HUES6 (cell line): ENCODE data around the gene TFCP2.
"Not testable (repeated sequence)": the region's sequence is repeated elsewhere in the genome, so short reads cannot be mapped to it uniquely, and the experiment has no call there.

Experiments used
- H3K27ac ChIP-seq: 2 replicates; pipeline ENCODE4 v1.7.0; 2013; ENCODE audit warnings: low read depth, mild to moderate bottlenecking, low read length, inconsistent platforms
- H3K27me3 ChIP-seq: 2 replicates; pipeline ENCODE4 v1.6.1; 2013; ENCODE audit warnings: low read length; ENCODE audit not compliant: control insufficient read depth, insufficient read depth
- H3K36me3 ChIP-seq: 2 replicates; pipeline ENCODE4 v1.6.1; 2013; ENCODE audit warnings: low read length; ENCODE audit not compliant: control insufficient read depth, insufficient read depth
- H3K4me1 ChIP-seq: 2 replicates; pipeline ENCODE4 v1.6.1; 2013; ENCODE audit warnings: low read length; ENCODE audit not compliant: control insufficient read depth, insufficient read depth
- H3K4me3 ChIP-seq: 2 replicates; pipeline ENCODE4 v1.5.1; 2013; ENCODE audit warnings: low read depth, low read length
- H3K9ac ChIP-seq: one replicate; pipeline ENCODE4 v1.6.1; 2013; ENCODE audit warnings: mild to moderate bottlenecking, low read length
- H3K9me3 ChIP-seq: 2 replicates; pipeline ENCODE4 v1.6.1; 2013; ENCODE audit warnings: low read depth, low read length; ENCODE audit not compliant: control insufficient read depth, insufficient read depth

The TFCP2 gene, protein sequence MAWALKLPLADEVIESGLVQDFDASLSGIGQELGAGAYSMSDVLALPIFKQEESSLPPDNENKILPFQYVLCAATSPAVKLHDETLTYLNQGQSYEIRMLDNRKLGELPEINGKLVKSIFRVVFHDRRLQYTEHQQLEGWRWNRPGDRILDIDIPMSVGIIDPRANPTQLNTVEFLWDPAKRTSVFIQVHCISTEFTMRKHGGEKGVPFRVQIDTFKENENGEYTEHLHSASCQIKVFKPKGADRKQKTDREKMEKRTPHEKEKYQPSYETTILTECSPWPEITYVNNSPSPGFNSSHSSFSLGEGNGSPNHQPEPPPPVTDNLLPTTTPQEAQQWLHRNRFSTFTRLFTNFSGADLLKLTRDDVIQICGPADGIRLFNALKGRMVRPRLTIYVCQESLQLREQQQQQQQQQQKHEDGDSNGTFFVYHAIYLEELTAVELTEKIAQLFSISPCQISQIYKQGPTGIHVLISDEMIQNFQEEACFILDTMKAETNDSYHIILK

DNA sequence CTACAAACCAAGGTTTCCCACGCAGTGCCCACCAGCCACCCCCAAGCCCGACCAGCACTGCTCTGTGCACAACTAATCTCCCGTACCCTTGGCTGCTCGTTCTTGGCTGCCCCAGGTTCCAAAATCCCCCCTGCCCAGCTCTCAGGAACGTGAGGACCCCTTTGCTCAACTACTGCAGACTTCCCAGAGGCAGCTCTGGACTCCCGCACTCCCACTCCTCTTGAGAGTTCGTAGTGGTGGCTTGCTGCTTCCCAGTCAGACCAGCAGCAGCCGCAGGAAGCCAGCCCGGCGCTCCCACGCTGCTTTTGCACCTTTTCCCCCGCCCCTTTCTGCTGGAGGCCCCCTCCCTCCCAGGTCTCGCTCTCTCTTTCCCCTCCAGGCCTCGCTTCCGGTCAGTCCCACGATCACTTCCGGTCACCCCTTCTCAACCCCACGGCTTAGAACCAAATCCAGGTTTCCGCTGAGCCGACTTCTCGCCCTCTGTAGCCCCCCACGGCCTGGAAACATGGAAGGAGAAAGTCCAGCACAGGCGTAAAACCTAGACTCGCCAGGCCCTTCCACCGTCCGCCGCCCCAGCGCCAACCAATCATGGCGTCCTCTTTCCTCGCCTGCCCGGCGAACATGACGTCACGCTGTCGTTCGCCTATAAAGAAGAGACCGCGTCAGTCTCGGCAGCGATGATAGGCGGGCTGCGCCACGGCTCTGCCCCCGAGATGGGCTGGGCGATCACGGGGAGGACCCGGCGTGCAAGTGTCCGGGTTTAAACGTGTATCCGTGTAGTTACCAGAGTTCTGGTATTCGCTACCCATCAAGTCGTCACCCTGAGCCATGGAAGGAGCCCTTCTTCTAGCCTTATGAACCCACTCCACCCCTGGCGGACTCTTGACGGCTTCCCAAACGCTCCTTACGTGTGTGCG, at the start of gene TFCP2:
Gene TFCP2, minus strand, starts transcription at position 621 of the 917 bp plus-strand sequence. CDS start 713 bp downstream, outside the sequence.
- Histone ChIP-seq H3K36me3 (no peaks in the 10 kb centered on the region), H3K4me1 (no peaks in the 10 kb centered on the region), H3K27me3 (no peaks in the 10 kb centered on the region), H3K4me3 (peak within 1 kb of the TSS; percentile 77), H3K9ac (peak within 1 kb of the TSS; percentile 95), H3K9me3 (no peaks in the 10 kb centered on the region), H3K27ac (peak within 1 kb of the TSS; percentile 97)

DNA sequence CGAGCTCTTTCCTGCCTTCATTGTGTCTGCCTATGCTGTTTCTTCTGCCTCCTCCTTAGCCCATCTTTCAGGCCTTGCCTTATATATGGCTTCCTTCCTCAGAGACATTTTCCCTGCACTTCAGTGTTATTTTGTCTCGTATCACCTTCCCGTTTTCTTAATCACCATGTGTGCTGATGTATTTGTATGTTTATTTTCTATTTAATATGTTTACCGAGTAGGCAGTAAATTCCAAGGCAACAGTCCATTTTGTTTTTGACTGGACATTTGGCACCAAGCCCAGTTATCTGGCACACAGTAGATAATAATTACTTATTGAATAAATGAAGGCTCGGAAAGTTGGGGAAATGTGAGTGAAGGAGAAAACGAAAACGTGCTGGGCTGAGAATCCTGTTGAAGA, 49.5 kb upstream of the TFCP2 start:
- Histone ChIP-seq H3K27me3 (no peaks in the 10 kb centered on the region), H3K36me3 (no peaks in the 10 kb centered on the region; the same call in 1 of the 2 replicates), H3K4me3 (no peak overlapping the region), H3K9me3 (no peaks in the 10 kb centered on the region), H3K4me1 (peaks cover 20% of the 10 kb centered on the region), H3K27ac (no peak overlapping the region), H3K9ac (no peak overlapping the region)

DNA sequence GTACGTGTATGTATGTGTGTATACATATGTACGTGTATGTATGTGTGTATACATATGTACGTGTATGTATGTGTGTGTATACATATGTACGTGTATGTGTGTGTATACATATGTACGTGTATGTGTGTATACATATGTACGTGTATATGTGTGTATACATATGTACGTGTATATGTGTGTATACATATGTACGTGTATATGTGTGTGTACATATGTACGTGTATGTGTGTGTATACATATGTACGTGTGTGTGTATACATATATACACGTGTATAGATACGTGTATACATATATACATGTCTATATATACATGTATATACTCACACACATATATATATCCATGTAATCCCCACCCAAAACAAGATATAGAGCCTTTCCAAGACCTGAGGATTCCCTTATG, 46.9 kb upstream of the TFCP2 start:
- H3K36me3 ChIP-seq, H3K27ac ChIP-seq, H3K9me3 ChIP-seq, H3K27me3 ChIP-seq: not testable (repeated sequence)
- H3K4me1 ChIP-seq: peaks cover 25% of the 10 kb centered on the region
- peak overlapping the region; percentile 9 for H3K9ac ChIP-seq
- H3K4me3 ChIP-seq: peak overlapping the region; percentile 62; the same call in 1 of the 2 replicates

DNA sequence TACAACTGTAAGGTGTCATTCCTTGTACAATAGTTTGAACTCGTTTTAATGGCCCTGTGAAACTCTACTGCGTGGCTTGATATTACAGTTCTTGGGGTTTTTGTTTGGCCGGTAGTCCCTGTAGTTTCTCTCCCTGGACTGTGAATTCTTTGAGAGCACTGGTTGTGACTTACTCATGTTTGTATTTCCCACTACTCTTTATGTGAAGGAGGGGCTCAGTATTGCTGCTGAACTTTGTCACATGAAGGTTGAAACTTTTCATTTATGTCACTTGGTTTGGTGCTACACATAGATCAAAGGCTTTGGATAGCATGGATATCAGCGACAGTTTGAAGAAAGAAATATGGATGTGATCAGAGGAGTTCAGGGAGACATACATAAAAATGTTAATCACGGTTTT, 46.4 kb upstream of the TFCP2 start:
- Histone ChIP-seq H3K9ac (no peak overlapping the region), H3K36me3 (no peaks in the 10 kb centered on the region), H3K27ac (no peak overlapping the region), H3K4me3 (peak overlapping the region; percentile 62), H3K9me3 (no peaks in the 10 kb centered on the region), H3K27me3 (no peaks in the 10 kb centered on the region), H3K4me1 (peaks cover 25% of the 10 kb centered on the region)

DNA sequence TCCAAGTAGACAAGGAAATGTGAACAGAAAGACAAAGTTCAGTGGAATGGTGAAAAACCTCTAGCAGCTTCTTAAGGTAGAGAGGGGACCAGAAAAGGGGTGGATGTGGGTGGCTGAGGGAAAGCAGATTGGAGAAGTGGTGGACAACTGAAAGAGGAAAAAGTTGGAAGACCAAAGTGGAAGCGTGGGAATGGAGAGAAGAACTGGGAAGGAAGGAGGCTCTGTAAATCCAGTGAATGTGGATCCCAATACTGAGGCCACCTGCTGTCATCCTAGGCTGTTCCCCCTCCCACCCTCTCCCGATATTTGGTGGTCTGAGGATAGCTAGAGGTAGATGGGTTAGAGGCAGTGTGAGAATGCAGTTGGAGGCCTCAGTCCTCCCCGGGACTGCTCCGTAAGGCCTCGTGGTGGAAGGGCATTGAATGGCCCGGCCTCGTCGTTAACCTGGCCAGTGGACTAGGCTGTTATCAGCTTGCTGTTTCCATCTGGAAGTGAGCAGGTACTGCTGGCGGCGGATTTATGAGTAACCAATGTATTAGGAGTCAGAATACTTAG, 45.7 kb upstream of the TFCP2 start:
- Histone ChIP-seq H3K27ac (peak overlapping the region; percentile 89), H3K4me1 (peaks cover 25% of the 10 kb centered on the region), H3K9ac (peak overlapping the region; percentile 70), H3K36me3 (no peaks in the 10 kb centered on the region), H3K27me3 (no peaks in the 10 kb centered on the region), H3K4me3 (peak overlapping the region; percentile 62), H3K9me3 (no peaks in the 10 kb centered on the region)

DNA sequence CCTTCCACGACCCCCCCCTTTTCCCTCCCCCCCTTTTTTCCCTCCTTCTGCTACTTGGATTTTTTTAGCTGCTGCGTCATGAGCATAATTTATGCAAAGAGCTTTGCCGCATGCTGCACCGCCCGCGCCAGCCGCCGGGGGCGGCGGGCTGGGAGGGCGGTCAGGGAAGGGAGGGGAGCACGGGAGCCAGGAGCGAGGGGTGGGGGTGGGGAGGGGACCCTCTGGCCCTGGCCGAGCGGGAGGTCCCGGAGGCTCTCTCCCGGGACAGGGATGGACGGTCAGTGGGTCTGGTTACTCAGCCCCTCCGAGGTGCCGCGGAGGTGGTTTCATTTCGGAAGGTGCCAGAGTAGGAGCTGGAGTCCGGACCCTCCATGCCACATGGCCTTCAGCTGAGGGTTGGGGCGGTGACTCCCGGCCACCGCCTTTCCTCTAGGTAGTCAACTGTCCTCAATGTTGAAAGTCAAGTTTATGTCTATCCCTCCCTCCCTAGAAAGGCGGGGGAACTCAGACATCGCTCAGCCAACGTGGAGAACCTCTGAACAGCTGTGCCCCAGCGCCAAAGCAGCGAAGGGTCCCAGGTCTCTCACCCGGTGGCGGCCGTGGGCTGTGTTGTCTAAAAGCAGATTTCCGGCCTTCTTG, 45.2 kb upstream of the TFCP2 start, which contains the start of gene POU6F1:
Gene POU6F1, minus strand, starts transcription at position 95 of the 639 bp plus-strand sequence. CDS start 11,226 bp downstream, outside the sequence.
- Histone ChIP-seq H3K9ac (peak within 1 kb of the TSS; percentile 80), H3K4me1 (peaks cover 25% of the 10 kb centered on the region), H3K36me3 (no peaks in the 10 kb centered on the region), H3K4me3 (peak within 1 kb of the TSS; percentile 62), H3K9me3 (no peaks in the 10 kb centered on the region), H3K27me3 (no peaks in the 10 kb centered on the region), H3K27ac (peak within 1 kb of the TSS; percentile 89)

DNA sequence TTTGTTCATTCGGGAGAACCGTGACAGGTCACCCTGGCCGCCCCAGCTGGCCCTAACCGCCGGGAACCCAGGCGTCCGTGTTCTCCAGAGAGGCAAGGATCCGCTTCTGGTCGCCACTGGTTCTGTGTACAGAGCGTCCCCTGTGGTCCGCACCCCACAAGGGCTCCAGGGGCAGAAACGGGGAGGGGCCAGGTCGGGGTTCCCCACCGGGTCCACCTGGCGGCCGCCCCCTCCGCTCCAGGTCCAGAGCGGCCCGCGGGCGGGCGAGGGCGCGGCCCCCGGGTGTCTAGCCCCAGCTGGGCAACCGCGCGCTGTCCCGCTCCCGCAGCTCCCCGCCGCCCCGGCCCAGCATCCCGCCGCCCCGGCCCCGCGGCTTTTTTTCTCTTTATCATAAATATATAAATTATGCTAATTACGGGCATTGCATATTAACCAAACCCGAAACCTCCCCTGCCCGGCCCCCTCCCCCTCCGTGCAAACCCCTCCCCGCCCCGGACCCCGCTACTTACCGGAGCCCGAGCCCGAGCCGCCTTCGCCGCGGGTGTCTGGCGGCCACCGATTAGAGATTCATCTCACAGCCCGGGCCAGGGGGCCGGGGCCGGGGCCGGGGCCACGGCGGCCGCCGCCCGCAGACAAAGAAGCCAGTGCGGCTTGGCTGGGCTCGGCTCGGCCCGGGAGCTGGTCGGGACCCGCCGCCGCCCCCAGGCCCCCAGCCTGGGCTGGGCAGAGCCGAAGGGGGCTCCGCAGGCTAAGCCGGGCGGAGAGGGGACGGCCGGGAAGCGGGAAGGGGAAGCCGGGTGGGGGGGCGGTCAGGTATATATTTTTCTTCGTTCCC, 44.4 kb upstream of the TFCP2 start:
- Histone ChIP-seq H3K4me3 (peak overlapping the region; percentile 62), H3K27me3 (no peaks in the 10 kb centered on the region), H3K36me3 (no peaks in the 10 kb centered on the region), H3K9me3 (no peaks in the 10 kb centered on the region), H3K9ac (peak overlapping the region; percentile 80), H3K4me1 (peaks cover 25% of the 10 kb centered on the region), H3K27ac (peak overlapping the region; percentile 89)

DNA sequence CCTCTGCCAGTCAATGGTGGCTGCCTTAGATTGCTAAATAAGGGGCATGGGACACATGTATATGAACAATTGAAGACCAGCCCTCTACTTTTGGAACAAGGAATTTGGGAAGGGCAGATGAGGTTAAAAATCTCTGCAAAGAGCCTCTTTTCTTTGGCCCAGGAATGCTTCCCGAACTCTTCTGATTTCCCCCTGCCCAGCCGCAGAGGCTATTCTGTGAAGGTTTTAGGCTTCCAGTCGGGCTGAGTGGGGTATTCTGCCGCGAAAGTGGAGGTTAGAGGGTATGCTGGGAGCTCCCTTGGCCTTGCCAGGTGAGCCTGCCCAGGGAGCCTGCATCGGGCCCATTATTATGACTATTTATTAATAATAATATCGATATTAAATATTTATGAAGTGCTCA, 43.7 kb upstream of the TFCP2 start:
- no peaks in the 10 kb centered on the region for H3K27me3 ChIP-seq
- H3K9ac ChIP-seq: no peak overlapping the region
- no peak overlapping the region for H3K27ac ChIP-seq
- H3K9me3 ChIP-seq: no peaks in the 10 kb centered on the region
- H3K36me3 ChIP-seq: no peaks in the 10 kb centered on the region
- H3K4me1 ChIP-seq: peaks cover 25% of the 10 kb centered on the region
- peak overlapping the region; percentile 62 for H3K4me3 ChIP-seq

DNA sequence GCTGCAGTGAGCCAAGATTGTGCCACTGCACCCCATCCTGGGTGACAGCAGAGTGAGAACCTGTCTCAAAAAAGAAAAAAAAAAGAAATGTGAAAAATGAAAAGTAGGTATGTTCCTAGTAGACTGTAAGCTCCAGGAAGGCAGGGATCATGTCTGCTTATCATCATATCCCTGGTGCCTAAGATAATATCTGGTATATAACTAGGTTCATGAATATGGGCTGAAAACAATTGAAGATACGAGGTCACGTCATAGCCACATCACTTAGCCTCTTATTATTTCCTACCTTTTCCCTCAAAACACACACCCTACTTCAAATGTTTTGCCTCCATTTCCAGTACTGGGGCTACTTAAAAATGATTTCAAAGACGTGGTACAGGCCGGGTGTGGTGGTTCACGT, 42.0 kb upstream of the TFCP2 start:
- no peak overlapping the region for H3K27ac ChIP-seq
- H3K4me3 ChIP-seq: no peak overlapping the region
- no peaks in the 10 kb centered on the region for H3K27me3 ChIP-seq
- no peaks in the 10 kb centered on the region for H3K9me3 ChIP-seq
- no peaks in the 10 kb centered on the region; the same call in 1 of the 2 replicates for H3K36me3 ChIP-seq
- peaks cover 24% of the 10 kb centered on the region for H3K4me1 ChIP-seq
- H3K9ac ChIP-seq: no peak overlapping the region
